Ovary (tissue), 9 donors: Measurements from ENCODE around the gene GOLGA8A. TPM values are rescaled to one million over a fixed set of nuclear protein-coding genes. Genes with fewer than 3 reads are reported as not detected.
A peak's percentile ranks its signal among the peaks of the same experiment; 100 is the strongest.
"Not testable (repeated sequence)": the region's sequence is repeated elsewhere in the genome, so short reads cannot be mapped to it uniquely, and the experiment has no call there.

Experiments used
- DNase-seq, 5 donors: peaks; one replicate each; pipeline ENCODE4 v3.0.0-alpha.2; 2019 to 2020
- H3K27ac ChIP-seq, 2 donors: fragments of 200-600 bp; one replicate each; pipeline versions ENCODE4 v1.5.1 to v1.8.0; 2019 to 2022
- H3K27me3 ChIP-seq: fragments of 200-600 bp; one replicate; pipeline ENCODE4 v1.8.0; 2022
- H3K36me3 ChIP-seq: fragments of 200-600 bp; sonication (generic); one replicate; pipeline ENCODE4 v1.5.1; 2019
- H3K4me1 ChIP-seq: one replicate; pipeline ENCODE4 v1.8.1; 2013; ENCODE audit warnings: mild to moderate bottlenecking, moderate library complexity; ENCODE audit not compliant: insufficient read depth
- H3K4me3 ChIP-seq: fragments of 200-600 bp; sonication (generic); one replicate; pipeline ENCODE4 v1.5.1; 2017
- H3K9me3 ChIP-seq, 2 donors: fragments of 200-600 bp in 1 of 2; sonication (generic) in 1 of 2; one replicate each; pipeline versions ENCODE4 v1.5.1 to v1.8.1; 2013 to 2019; ENCODE audit warnings: mild to moderate bottlenecking in 1 of 2, moderate library complexity in 1 of 2
- CTCF ChIP-seq, 3 donors: fragments of 450-650 bp in 2 of 3; fragments of 200-600 bp in 1 of 3; IDR thresholded peaks; one replicate each; pipeline versions ENCODE4 v1.5.1 to v1.8.0; 2016 to 2022; ENCODE audit warnings: antibody characterized with exemption in 3 of 3, mild to moderate bottlenecking in 1 of 3
- EP300 ChIP-seq: sonication (generic); formaldehyde crosslinking; IDR thresholded peaks from one replicate; pipeline ENCODE4 v1.6.1; 2017; ENCODE audit warnings: antibody characterized with exemption
- POLR2A ChIP-seq: fragments of 450-650 bp; IDR thresholded peaks from one replicate; pipeline ENCODE4 v1.6.1; 2017; ENCODE audit warnings: antibody characterized with exemption, mild to moderate bottlenecking, moderate library complexity
- WGBS, 3 donors: extraction: QIAGEN DNeasy Blood & Tissue Kit in 1 of 3; methylation state at CpG; one replicate each; pipeline versions ENCODE4 v1.1.5 to v1.1.7; 2013 to 2017; 5-methylcytosine and 5-hydroxymethylcytosine counted together
- intact Hi-C, 4 donors: fragments of 100-400 bp; cut with DNase I; formaldehyde crosslinking; loops; one replicate each; pipeline versions ENCODE4 v1.11.0 to v1.15.1; 2022 to 2023
- polyA plus RNA-seq, 2 donors: library from polyadenylated mRNA; stranded (reverse); fragments of 200-250 nt in 1 of 2; fragments of 350-450 nt in 1 of 2; fragmentation: Illumina TruSeq in 1 of 2; extraction: RNeasy Lipid Tissue Mini Kit (QIAGEN cat#74804) in 1 of 2; gene quantifications; one replicate each; pipeline ENCODE4 v1.2.3, GENCODE V29; 2013 to 2014
- total RNA-seq, 7 donors: library from RNA; depleted of rRNA in 2 of 7; stranded (reverse); fragments of >200 nt in 2 of 7; fragmentation: NEBNext Ultra II Directional in 3 of 7; extraction: Animal tissue kit (Norgen Biotek cat#: 25700) in 3 of 7; gene quantifications; one replicate each; pipeline versions ENCODE4 v1.1.0 to v1.2.4, GENCODE V29; 2016 to 2023
- donor health status: DM: no; HTN: no; CAD: no; lungs with moderate emphysema.
- donor health status: DM: no; HTN: no; CAD: no.
- donor health status: Bipolar disorder and iron deficiency.
- donor health status: DM: yes; HTN: yes; CAD: no.
- donor health status: DM: no; HTN: no; CAD: no.
- donor health status: DM: yes; HTN: yes; CAD: no.

GOLGA8A gene
- total and polyA plus RNA-seq, 9 donors: 21.7 to 130 (median 70.1) TPM

DNA sequence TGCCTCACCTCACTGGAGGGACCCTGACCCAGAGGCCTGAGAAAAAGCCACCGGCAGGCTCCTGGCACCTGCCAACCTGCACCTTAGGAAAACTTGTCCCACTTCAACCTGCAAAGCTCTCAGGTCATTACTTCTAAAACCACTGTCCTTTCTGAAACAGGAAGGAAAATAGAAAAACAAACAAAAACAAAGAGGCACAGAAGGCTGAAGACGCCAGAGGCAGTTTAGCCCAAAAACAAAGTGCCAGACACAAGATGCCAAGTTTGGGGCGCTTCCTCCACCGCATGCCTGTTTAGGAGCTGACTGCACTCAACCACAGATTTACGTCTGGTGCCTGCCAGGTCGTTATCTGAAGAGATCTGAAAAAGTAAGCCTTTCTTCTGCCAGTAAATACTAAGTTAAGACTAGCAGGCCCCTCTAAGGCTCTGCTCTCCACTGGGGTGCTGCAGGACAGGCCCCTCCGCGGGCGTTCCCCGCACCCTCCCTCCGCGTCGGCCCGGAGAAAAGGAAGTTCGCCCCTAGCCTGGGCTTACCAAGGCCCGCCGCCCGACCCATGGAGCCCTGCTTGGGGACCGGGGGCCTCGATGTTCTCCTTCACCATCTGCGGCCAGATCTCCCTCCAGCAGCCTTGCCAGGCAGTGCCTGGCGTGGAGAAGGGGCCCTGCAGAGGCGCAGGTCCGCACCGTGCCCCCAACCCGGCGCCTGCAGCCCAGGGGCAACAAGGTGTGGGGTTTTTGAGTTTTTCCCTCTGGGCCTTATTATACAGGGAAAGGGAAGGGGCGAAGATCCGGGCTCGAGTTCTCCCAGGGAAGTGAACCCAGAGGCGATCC, 1.3 kb downstream of the GOLGA8A start:
- peak overlapping the region; percentile 51 for H3K4me3 ChIP-seq
- H3K9me3 ChIP-seq: no peaks in the 10 kb centered on the region
- DNase-seq: peak in 2 of 5 donors; percentile 33 to 46
- 3 to 5% (median 3%) methylated on average over 21 to 31 of the region's 31 CpGs for WGBS, 3 donors
- TF ChIP-seq EP300 (no peak), CTCF (IDR thresholded peaks at IDR 0.05) (no peak), POLR2A (no peak)
- intact Hi-C loops: no loop called here
- no peaks in the 10 kb centered on the region for H3K36me3 ChIP-seq
- H3K27ac ChIP-seq: peak overlapping the region in 1 of 2 donors; percentile 57
- no peaks in the 10 kb centered on the region for H3K27me3 ChIP-seq
- peaks cover 9% of the 10 kb centered on the region for H3K4me1 ChIP-seq

DNA sequence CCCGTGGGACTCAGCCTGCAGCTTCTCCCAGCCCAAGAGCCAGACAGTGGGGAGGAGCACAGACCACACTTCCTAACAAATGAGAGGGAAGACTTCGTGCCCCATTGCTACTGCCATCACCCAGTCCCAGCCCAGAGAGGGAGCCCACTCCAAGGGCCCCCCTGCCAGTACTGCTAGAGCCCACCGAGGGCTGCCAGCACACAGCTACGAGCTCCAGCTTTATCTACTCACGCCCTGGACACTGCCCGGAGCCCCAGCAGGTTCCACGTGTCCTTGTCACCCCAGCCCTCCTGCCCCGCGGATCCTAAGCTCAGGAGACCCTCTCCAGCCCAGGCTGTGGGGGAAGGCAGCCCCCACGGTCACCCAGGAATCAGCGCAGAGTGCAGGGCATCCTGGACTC, 1.9 kb downstream of the GOLGA8A start:
- TF ChIP-seq EP300: no peak
- TF ChIP-seq POLR2A: no peak
- no peak for TF ChIP-seq CTCF (IDR thresholded peaks at IDR 0.05)
- H3K36me3 ChIP-seq: no peaks in the 10 kb centered on the region
- WGBS, 3 donors: 47 to 68% (median 55%) methylated on average over 4 to 11 of the region's 11 CpGs
- intact Hi-C loops: no loop called here
- peaks cover 9% of the 10 kb centered on the region for H3K4me1 ChIP-seq
- no peak overlapping the region for H3K27ac ChIP-seq
- no peak overlapping the region for H3K4me3 ChIP-seq
- DNase-seq: no peak
- H3K27me3 ChIP-seq: no peaks in the 10 kb centered on the region
- H3K9me3 ChIP-seq: no peaks in the 10 kb centered on the region

GRCh38 chr15:34434627-34435305, 2.8 kb downstream of the GOLGA8A start:
- Histone ChIP-seq H3K27ac (no peak overlapping the region), H3K4me1 (peaks cover 9% of the 10 kb centered on the region), H3K36me3 (no peaks in the 10 kb centered on the region), H3K4me3 (no peak overlapping the region), H3K27me3 (no peaks in the 10 kb centered on the region), H3K9me3 (no peaks in the 10 kb centered on the region)
- no peak for DNase-seq
- 77 to 96% (median 82%) methylated on average over 13 to 20 of the region's 20 CpGs for WGBS, 3 donors
- TF ChIP-seq POLR2A (no peak), EP300 (no peak), CTCF (IDR thresholded peaks at IDR 0.05) (no peak)
- intact Hi-C loops: no loop called here

- H3K27ac ChIP-seq, intact Hi-C loops, DNase-seq, H3K9me3 ChIP-seq, H3K27me3 ChIP-seq, H3K4me1 ChIP-seq, H3K36me3 ChIP-seq, H3K4me3 ChIP-seq: not testable (repeated sequence)
- 62 to 80% (median 71%) methylated on average over 7 to 11 of the region's 11 CpGs for WGBS, 3 donors
Measured at GRCh38 chr15:34433956-34434626, 3.5 kb downstream of the GOLGA8A start.

DNA sequence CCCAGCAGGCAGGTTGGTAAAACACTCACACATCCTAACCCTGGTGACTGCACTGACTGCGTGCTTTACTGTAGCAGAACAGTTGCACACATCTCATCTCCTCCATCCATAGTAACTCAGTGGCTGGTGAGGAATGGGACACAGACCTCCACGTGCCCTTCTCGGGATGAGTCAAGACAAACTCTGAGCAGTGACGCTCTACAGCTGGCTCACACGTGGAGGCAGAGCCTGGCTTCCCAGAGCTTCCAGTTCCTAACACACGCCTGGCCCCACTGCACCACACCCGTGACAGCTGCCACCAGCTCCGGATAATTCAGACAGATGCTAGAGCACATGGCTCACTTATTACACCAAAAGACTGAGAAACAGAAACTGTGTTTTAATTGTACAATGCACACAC, 7.0 kb downstream of the GOLGA8A start:
- DNase-seq, intact Hi-C loops: not testable (repeated sequence)

GRCh38 chr15:34423425-34424090, 14.1 kb downstream of the GOLGA8A start:
- H3K4me3 ChIP-seq, intact Hi-C loops: not testable (repeated sequence)

More for the DNA sequence above, 7.0 kb downstream of the GOLGA8A start:
- not testable (repeated sequence) for H3K27ac ChIP-seq, H3K36me3 ChIP-seq, H3K9me3 ChIP-seq, H3K4me3 ChIP-seq, H3K4me1 ChIP-seq, H3K27me3 ChIP-seq
- WGBS, 3 donors: 57 to 63% (median 62%) methylated on average over 6 to 8 of the region's 8 CpGs

GRCh38 chr15:34420953-34421352, 16.7 kb downstream of the GOLGA8A start:
- H3K36me3 ChIP-seq, H3K27ac ChIP-seq, H3K27me3 ChIP-seq, H3K9me3 ChIP-seq, H3K4me1 ChIP-seq, intact Hi-C loops, H3K4me3 ChIP-seq, DNase-seq: not testable (repeated sequence)
- 98% methylated on average over 5 of the region's 11 CpGs; no CpG with 5 or more reads in 2 of the 3 donors for WGBS, 3 donors

More at GRCh38 chr15:34423425-34424090, 14.1 kb downstream of the GOLGA8A start:
- not testable (repeated sequence) for DNase-seq, H3K27ac ChIP-seq, H3K36me3 ChIP-seq, H3K9me3 ChIP-seq, H3K27me3 ChIP-seq, H3K4me1 ChIP-seq
- 76 to 87% methylated on average over 6 of the region's 6 CpGs; no CpG with 5 or more reads in 1 of the 3 donors for WGBS, 3 donors
